Aorta (tissue), 5 donors: Measurements from ENCODE around the gene PELI2. TPM values are rescaled to one million over a fixed set of nuclear protein-coding genes. Genes with fewer than 3 reads are reported as not detected.

Experiments used
- ATAC-seq: fragments of 200-7000 bp; cut with Tn5 transposase; one replicate; pipeline ENCODE4 v1.9.1; 2022; ENCODE audit warnings: moderate library complexity; ENCODE audit not compliant: low FRiP score
- DNase-seq, 2 donors: peaks; one replicate each; pipeline ENCODE4 v3.0.0-alpha.2; 2020
- H3K27ac ChIP-seq, 2 donors: one replicate each; pipeline ENCODE4 v1.5.1; 2013; ENCODE audit warnings: low read length in 2 of 2, mild to moderate bottlenecking in 2 of 2, moderate library complexity in 2 of 2, control low read depth in 1 of 2, inconsistent platforms in 1 of 2, low read depth in 1 of 2
- H3K27me3 ChIP-seq, 2 donors: one replicate each; pipeline ENCODE4 v1.6.1; 2013; ENCODE audit warnings: control low read depth in 1 of 2, low read length in 1 of 2, mild to moderate bottlenecking in 1 of 2, moderate library complexity in 1 of 2; ENCODE audit not compliant: insufficient read depth in 2 of 2, control insufficient read depth in 1 of 2
- H3K36me3 ChIP-seq, 2 donors: one replicate each; pipeline ENCODE4 v1.6.1; 2013; ENCODE audit warnings: control low read depth in 1 of 2, low read length in 1 of 2, mild to moderate bottlenecking in 1 of 2; ENCODE audit not compliant: insufficient read depth in 2 of 2, control insufficient read depth in 1 of 2
- H3K4me1 ChIP-seq, 2 donors: one replicate each; pipeline ENCODE4 v1.6.1; 2013; ENCODE audit warnings: low read length in 2 of 2, control low read depth in 1 of 2, mild to moderate bottlenecking in 1 of 2, moderate library complexity in 1 of 2; ENCODE audit not compliant: insufficient read depth in 2 of 2, control insufficient read depth in 1 of 2
- H3K4me3 ChIP-seq, 2 donors: one replicate each; pipeline ENCODE4 v1.5.1; 2013; ENCODE audit warnings: low read length in 2 of 2, control low read depth in 1 of 2, mild to moderate bottlenecking in 1 of 2
- H3K9me3 ChIP-seq: one replicate; pipeline ENCODE4 v1.6.1; 2013; ENCODE audit warnings: mild to moderate bottlenecking, low read length; ENCODE audit not compliant: control insufficient read depth
- WGBS, 2 donors: extraction: QIAGEN DNeasy Blood & Tissue Kit; methylation state at CpG; one replicate each; pipeline ENCODE4 v1.1.7; 2013; 5-methylcytosine and 5-hydroxymethylcytosine counted together
- intact Hi-C, 2 donors: fragments of 100-400 bp; cut with DNase I; formaldehyde crosslinking; loops; one replicate each; pipeline versions ENCODE4 v1.14.2 to v1.15.0; 2022
- polyA plus RNA-seq, 2 donors: library from polyadenylated mRNA; stranded (reverse); fragments of 200-250 nt; gene quantifications; one replicate each; pipeline ENCODE4 v1.2.3, GENCODE V29; 2013
- total RNA-seq, 2 donors: library from RNA; stranded (reverse); fragmentation: NEBNext Ultra II Directional; extraction: Animal tissue kit (Norgen Biotek cat#: 25700); gene quantifications; one replicate each; pipeline ENCODE4 v1.2.1, GENCODE V29; 2021
- donor health status: healthy with polysubstance abuse.
- donor health status: Bipolar disorder and iron deficiency.
- donor health status: DM: no; HTN: no; CAD: no.
- donor health status: DM: no; HTN: no; CAD: no.
- donor health status: DM: yes; HTN: yes; CAD: no.

The PELI2 gene
- total and polyA plus RNA-seq, 4 donors, result 3.6 to 22.8 (median 14.6) TPM

GRCh38 chr14:56304456-56304855 lies 186.2 kb downstream of the PELI2 start:
- H3K27ac ChIP-seq, result no peak overlapping the region
- no peak for ATAC-seq
- no peaks in the 10 kb centered on the region for H3K27me3 ChIP-seq
- no peaks in the 10 kb centered on the region for H3K9me3 ChIP-seq
- intact Hi-C loops, result no loop called here
- WGBS, 2 donors, result 92 to 94% methylated on average over 4 of the region's 4 CpGs
- no peak overlapping the region for H3K4me3 ChIP-seq
- H3K36me3 ChIP-seq, result peaks cover 0 to 2% of the 10 kb centered on the region in 2 donors
- DNase-seq, result no peak
- H3K4me1 ChIP-seq, result peaks cover 0 to 2% of the 10 kb centered on the region in 2 donors

- Histone ChIP-seq H3K4me1 (peaks cover 5 to 6% of the 10 kb centered on the region in 2 donors), H3K27me3 (no peaks in the 10 kb centered on the region), H3K27ac (peak overlapping the region in 1 of 2 donors; percentile 51), H3K36me3 (peaks cover 0 to 2% of the 10 kb centered on the region in 2 donors), H3K9me3 (no peaks in the 10 kb centered on the region), H3K4me3 (no peak overlapping the region)
- intact Hi-C loops, result no loop called here
- 76 to 87% methylated on average over 4 of the region's 4 CpGs for WGBS, 2 donors
- DNase-seq (no peak), ATAC-seq (no peak)
Measured at GRCh38 chr14:56309198-56309597, 191.0 kb downstream of the PELI2 start.

- intact Hi-C loops, result no loop called here
- WGBS, 2 donors, result 26 to 32% methylated on average over 10 of the region's 10 CpGs
- H3K4me3 ChIP-seq, result no peak overlapping the region
- H3K9me3 ChIP-seq, result no peaks in the 10 kb centered on the region
- H3K27ac ChIP-seq, result peak overlapping the region in 1 of 2 donors; percentile 85
- ATAC-seq, result peak; percentile 56
- H3K27me3 ChIP-seq, result no peaks in the 10 kb centered on the region
- H3K36me3 ChIP-seq, result no peaks in the 10 kb centered on the region
- H3K4me1 ChIP-seq, result peaks cover 5 to 6% of the 10 kb centered on the region in 2 donors
- no peak for DNase-seq
Measured at GRCh38 chr14:56310643-56311042, 192.4 kb downstream of the PELI2 start.

- no peak for DNase-seq
- intact Hi-C loops, result no loop called here
- Histone ChIP-seq H3K4me1 (peaks cover 5 to 6% of the 10 kb centered on the region in 2 donors), H3K27me3 (no peaks in the 10 kb centered on the region), H3K36me3 (no peaks in the 10 kb centered on the region), H3K4me3 (no peak overlapping the region), H3K27ac (no peak overlapping the region), H3K9me3 (no peaks in the 10 kb centered on the region)
- no peak for ATAC-seq
- 93% methylated on average over 3 of the region's 3 CpGs for WGBS, 2 donors
Measured at GRCh38 chr14:56313789-56314188, 195.6 kb downstream of the PELI2 start.

- DNase-seq, result no peak
- intact Hi-C loops, result no loop called here
- no peaks in the 10 kb centered on the region for H3K36me3 ChIP-seq
- peaks cover 0 to 4% of the 10 kb centered on the region in 2 donors for H3K4me1 ChIP-seq
- no peaks in the 10 kb centered on the region for H3K9me3 ChIP-seq
- WGBS, 2 donors, result 96% methylated on average over 9 of the region's 9 CpGs
- H3K4me3 ChIP-seq, result no peak overlapping the region
- no peaks in the 10 kb centered on the region for H3K27me3 ChIP-seq
- ATAC-seq, result no peak
- H3K27ac ChIP-seq, result no peak overlapping the region
Measured at GRCh38 chr14:56318393-56319115, 200.3 kb downstream of the PELI2 start.

GRCh38 chr14:56321861-56322260 lies 203.7 kb downstream of the PELI2 start:
- no peaks in the 10 kb centered on the region for H3K27me3 ChIP-seq
- DNase-seq (no peak), ATAC-seq (no peak)
- H3K4me1 ChIP-seq, result no peaks in the 10 kb centered on the region
- no peaks in the 10 kb centered on the region for H3K9me3 ChIP-seq
- H3K27ac ChIP-seq, result no peak overlapping the region
- no peak overlapping the region for H3K4me3 ChIP-seq
- intact Hi-C loops, result no loop called here
- no peaks in the 10 kb centered on the region for H3K36me3 ChIP-seq

- 95 to 96% methylated on average over 2 of the region's 2 CpGs for WGBS, 2 donors
- ATAC-seq (no peak), DNase-seq (no peak)
- Histone ChIP-seq H3K36me3 (no peaks in the 10 kb centered on the region), H3K9me3 (no peaks in the 10 kb centered on the region), H3K27ac (no peak overlapping the region), H3K4me1 (no peaks in the 10 kb centered on the region), H3K4me3 (no peak overlapping the region), H3K27me3 (no peaks in the 10 kb centered on the region)
- intact Hi-C loops, result no loop called here
Measured at GRCh38 chr14:56322531-56322930, 204.3 kb downstream of the PELI2 start.

GRCh38 chr14:56324454-56324853 lies 206.2 kb downstream of the PELI2 start:
- no peaks in the 10 kb centered on the region for H3K9me3 ChIP-seq
- 81 to 93% methylated on average over 2 of the region's 2 CpGs for WGBS, 2 donors
- intact Hi-C loops, result no loop called here
- ATAC-seq (no peak), DNase-seq (no peak)
- H3K27ac ChIP-seq, result no peak overlapping the region
- no peaks in the 10 kb centered on the region for H3K27me3 ChIP-seq
- no peaks in the 10 kb centered on the region for H3K36me3 ChIP-seq
- H3K4me3 ChIP-seq, result no peak overlapping the region
- H3K4me1 ChIP-seq, result no peaks in the 10 kb centered on the region

GRCh38 chr14:56324856-56325699 lies 206.9 kb downstream of the PELI2 start:
- no peak for ATAC-seq
- WGBS, 2 donors, result 80% methylated on average over 5 of the region's 5 CpGs
- Histone ChIP-seq H3K4me3 (no peak overlapping the region), H3K9me3 (no peaks in the 10 kb centered on the region), H3K27ac (no peak overlapping the region), H3K4me1 (no peaks in the 10 kb centered on the region), H3K36me3 (no peaks in the 10 kb centered on the region), H3K27me3 (no peaks in the 10 kb centered on the region)
- intact Hi-C loops, result no loop called here
- no peak for DNase-seq
